Lower leg skin (tissue), 3 donors: ENCODE measurements around the gene FAM78A.

Source experiments
- POLR2A ChIP-seq, 2 donors: fragments of 450-650 bp; IDR thresholded peaks; one replicate each; pipeline ENCODE4 v1.6.1; 2016 to 2017; ENCODE audit warnings: antibody characterized with exemption in 2 of 2, mild to moderate bottlenecking in 1 of 2, moderate library complexity in 1 of 2
- TF ChIP-seq, protein P1 (sequence below), 3 donors: fragments of 450-650 bp; IDR thresholded peaks; one replicate each; pipeline ENCODE4 v1.5.1; 2016; ENCODE audit warnings: antibody characterized with exemption in 3 of 3, mild to moderate bottlenecking in 3 of 3, moderate library complexity in 2 of 3

- TF ChIP-seq, protein P1, sequence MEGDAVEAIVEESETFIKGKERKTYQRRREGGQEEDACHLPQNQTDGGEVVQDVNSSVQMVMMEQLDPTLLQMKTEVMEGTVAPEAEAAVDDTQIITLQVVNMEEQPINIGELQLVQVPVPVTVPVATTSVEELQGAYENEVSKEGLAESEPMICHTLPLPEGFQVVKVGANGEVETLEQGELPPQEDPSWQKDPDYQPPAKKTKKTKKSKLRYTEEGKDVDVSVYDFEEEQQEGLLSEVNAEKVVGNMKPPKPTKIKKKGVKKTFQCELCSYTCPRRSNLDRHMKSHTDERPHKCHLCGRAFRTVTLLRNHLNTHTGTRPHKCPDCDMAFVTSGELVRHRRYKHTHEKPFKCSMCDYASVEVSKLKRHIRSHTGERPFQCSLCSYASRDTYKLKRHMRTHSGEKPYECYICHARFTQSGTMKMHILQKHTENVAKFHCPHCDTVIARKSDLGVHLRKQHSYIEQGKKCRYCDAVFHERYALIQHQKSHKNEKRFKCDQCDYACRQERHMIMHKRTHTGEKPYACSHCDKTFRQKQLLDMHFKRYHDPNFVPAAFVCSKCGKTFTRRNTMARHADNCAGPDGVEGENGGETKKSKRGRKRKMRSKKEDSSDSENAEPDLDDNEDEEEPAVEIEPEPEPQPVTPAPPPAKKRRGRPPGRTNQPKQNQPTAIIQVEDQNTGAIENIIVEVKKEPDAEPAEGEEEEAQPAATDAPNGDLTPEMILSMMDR (IDR thresholded peaks at IDR 0.05): no peak
- no peak for TF ChIP-seq POLR2A (IDR thresholded peaks at IDR 0.05)
These were observed 2.2 kb downstream of the FAM78A start for GRCh38 chr9:131273856-131274673.
